ENCODE measurements around the gene CIB4. TPM values are rescaled to one million over a fixed set of nuclear protein-coding genes. Genes with fewer than 3 reads are reported as not detected.
"Not testable (repeated sequence)": the region's sequence is repeated elsewhere in the genome, so short reads cannot be mapped to it uniquely, and the experiment has no call there.

Gene CIB4
- total RNA-seq, 1 donor from 2014 or later, result not detected

GRCh38 chr2:26666671-26667070 lies 25.5 kb upstream of the CIB4 start:
- no peaks in the 10 kb centered on the region for H3K27me3 ChIP-seq (ENCODE audit: low read depth)
- DNase-seq (no peak), ATAC-seq (no peak)
- H3K9me3 ChIP-seq, result no peaks in the 10 kb centered on the region
- no peaks in the 10 kb centered on the region for H3K36me3 ChIP-seq
- intact Hi-C loops (cut with DNase I), result no loop called here
- TF ChIP-seq CTCF (IDR thresholded peaks at IDR 0.05), result no peak
- no peak overlapping the region for H3K27ac ChIP-seq
- H3K4me3 ChIP-seq, result no peak overlapping the region
- no peaks in the 10 kb centered on the region for H3K4me1 ChIP-seq

GRCh38 chr2:26665296-26665695 lies 24.1 kb upstream of the CIB4 start:
- H3K9me3 ChIP-seq; H3K4me3 ChIP-seq; H3K4me1 ChIP-seq; ATAC-seq; intact Hi-C loops (cut with DNase I); H3K27ac ChIP-seq; H3K27me3 ChIP-seq (ENCODE audit: low read depth); DNase-seq; H3K36me3 ChIP-seq: not testable (repeated sequence)

DNA sequence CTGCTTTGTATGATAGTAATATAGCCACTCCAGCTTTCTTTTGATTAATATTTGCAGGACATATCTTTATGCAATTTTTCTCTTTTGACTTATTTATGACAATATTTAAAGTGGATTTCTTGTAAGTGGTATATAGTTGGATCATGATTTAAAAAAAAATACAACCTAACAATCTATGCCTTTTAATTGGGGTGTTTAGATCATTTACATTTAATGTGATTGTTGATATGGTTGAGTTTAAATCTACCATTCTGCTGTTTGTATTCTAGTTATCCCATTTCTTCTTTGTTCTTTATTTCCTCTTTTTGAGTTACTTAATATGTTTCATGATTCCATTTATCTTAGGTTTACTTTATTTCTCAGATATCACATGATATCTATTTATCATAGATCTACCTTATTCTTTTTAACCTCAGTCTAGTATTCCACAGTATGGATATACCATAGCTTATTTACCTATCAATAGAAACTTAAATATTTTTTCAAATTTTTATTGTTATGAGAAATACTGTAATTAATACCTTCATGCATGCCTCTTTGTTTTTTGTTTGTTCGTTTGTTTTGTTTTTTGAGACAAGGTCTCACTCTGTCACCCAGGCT lies 19.3 kb upstream of the CIB4 start:
- H3K4me1 ChIP-seq, result no peaks in the 10 kb centered on the region
- H3K27ac ChIP-seq, result no peak overlapping the region
- no peaks in the 10 kb centered on the region for H3K27me3 ChIP-seq (ENCODE audit: low read depth)
- no peaks in the 10 kb centered on the region for H3K36me3 ChIP-seq
- intact Hi-C loops (cut with DNase I), result no loop called here
- no peak for DNase-seq
- no peak overlapping the region for H3K4me3 ChIP-seq
- peaks cover 9% of the 10 kb centered on the region for H3K9me3 ChIP-seq
- TF ChIP-seq CTCF (IDR thresholded peaks at IDR 0.05), result no peak
- ATAC-seq, result no peak

GRCh38 chr2:26658691-26659346 lies 17.7 kb upstream of the CIB4 start:
- no peak for TF ChIP-seq CTCF (IDR thresholded peaks at IDR 0.05)
- intact Hi-C loops (cut with DNase I), result no loop called here
- peaks cover 9% of the 10 kb centered on the region for H3K9me3 ChIP-seq

GRCh38 chr2:26657265-26657664 lies 16.1 kb upstream of the CIB4 start:
- Histone ChIP-seq H3K36me3 (no peaks in the 10 kb centered on the region), H3K9me3 (peaks cover 9% of the 10 kb centered on the region), H3K27me3 (ENCODE audit: low read depth) (no peaks in the 10 kb centered on the region), H3K27ac (no peak overlapping the region), H3K4me3 (no peak overlapping the region), H3K4me1 (peaks cover 20% of the 10 kb centered on the region)
- ATAC-seq (no peak), DNase-seq (no peak)
- intact Hi-C loops (cut with DNase I), result no loop called here
- no peak for TF ChIP-seq CTCF (IDR thresholded peaks at IDR 0.05)

More at GRCh38 chr2:26658691-26659346, 17.7 kb upstream of the CIB4 start:
- Histone ChIP-seq H3K4me1 (peaks cover 5% of the 10 kb centered on the region), H3K36me3 (no peaks in the 10 kb centered on the region), H3K27ac (no peak overlapping the region), H3K4me3 (no peak overlapping the region), H3K27me3 (ENCODE audit: low read depth) (no peaks in the 10 kb centered on the region)
- ATAC-seq (no peak), DNase-seq (no peak)

GRCh38 chr2:26655611-26656195 lies 14.5 kb upstream of the CIB4 start:
- ATAC-seq (no peak), DNase-seq (no peak)
- TF ChIP-seq CTCF (IDR thresholded peaks at IDR 0.05), result no peak
- Histone ChIP-seq H3K4me1 (peaks cover 26% of the 10 kb centered on the region), H3K9me3 (peaks cover 3% of the 10 kb centered on the region), H3K27ac (no peak overlapping the region), H3K27me3 (ENCODE audit: low read depth) (no peaks in the 10 kb centered on the region), H3K4me3 (no peak overlapping the region), H3K36me3 (no peaks in the 10 kb centered on the region)
- intact Hi-C loops (cut with DNase I), result no loop called here

GRCh38 chr2:26655120-26655519 lies 14.0 kb upstream of the CIB4 start:
- ATAC-seq, result not testable (repeated sequence)

More at GRCh38 chr2:26655120-26655519, 14.0 kb upstream of the CIB4 start:
- H3K4me3 ChIP-seq; intact Hi-C loops (cut with DNase I); H3K27ac ChIP-seq; H3K36me3 ChIP-seq; DNase-seq; H3K9me3 ChIP-seq; H3K27me3 ChIP-seq (ENCODE audit: low read depth): not testable (repeated sequence)
- peaks cover 26% of the 10 kb centered on the region for H3K4me1 ChIP-seq

Data from lower lobe of right lung (tissue), 2 donors.